HepG2 (cell line): ENCODE results near the gene ERBB3. TPM values are rescaled to one million over a fixed set of nuclear protein-coding genes. Genes with fewer than 3 reads are reported as not detected.
A peak's percentile ranks its signal among the peaks of the same experiment; 100 is the strongest.

Experiments used
- ATF4 ChIP-seq, 2 experiments: fragments of 450-650 bp in 1 of 2; sonication (generic) in 1 of 2; formaldehyde crosslinking; IDR thresholded peaks; 2 replicates each; pipeline versions ENCODE4 v1.5.0 to v1.8.0; 2020 to 2022; ENCODE audit warnings: mild to moderate bottlenecking in 1 of 2, missing genetic modification reagents in 1 of 2
- BCL6 ChIP-seq: IDR thresholded peaks from 2 replicates; pipeline ENCODE4 v1.6.1; 2016; ENCODE audit warnings: missing genetic modification reagents, missing compliant biosample characterization
- E2F5 ChIP-seq: sonication (generic); formaldehyde crosslinking; conservative IDR thresholded peaks from 2 replicates; pipeline ENCODE4 v1.4.0; 2020; ENCODE audit warnings: missing genetic modification reagents
- EP300 ChIP-seq, 3 experiments: sonication (generic) in 1 of 3; formaldehyde crosslinking in 1 of 3; IDR thresholded peaks; 2 replicates each; pipeline versions ENCODE4 v1.5.1 to v1.6.1; 2011 to 2020; ENCODE audit warnings: low read depth in 2 of 3, low read length in 2 of 3, borderline replicate concordance in 1 of 3, improper control_type of control experiment in 1 of 3, mild to moderate bottlenecking in 1 of 3, missing genetic modification reagents in 1 of 3, moderate library complexity in 1 of 3
- IRX3 ChIP-seq: sonication (generic); formaldehyde crosslinking; IDR thresholded peaks from 2 replicates; pipeline ENCODE4 v1.8.1; 2023; ENCODE audit warnings: mild to moderate bottlenecking, low read depth, missing genetic modification reagents, borderline replicate concordance
- KLF11 ChIP-seq: IDR thresholded peaks from 2 replicates; pipeline ENCODE4 v1.6.1; 2016; ENCODE audit warnings: missing compliant biosample characterization
- PHF20 ChIP-seq: sonication (generic); formaldehyde crosslinking; IDR thresholded peaks from 2 replicates; pipeline ENCODE4 v1.5.0; 2020; ENCODE audit warnings: mild to moderate bottlenecking, missing genetic modification reagents
- PRMT3 ChIP-seq: sonication (generic); formaldehyde crosslinking; IDR thresholded peaks from 2 replicates; pipeline ENCODE4 v1.8.1; 2022; ENCODE audit warnings: low read depth, mild to moderate bottlenecking, moderate library complexity, missing genetic modification reagents, borderline replicate concordance
- SATB2 ChIP-seq: sonication (generic); formaldehyde crosslinking; IDR thresholded peaks from 2 replicates; pipeline ENCODE4 v1.5.0; 2020; ENCODE audit warnings: missing genetic modification reagents
- SKIL ChIP-seq: sonication (generic); formaldehyde crosslinking; IDR thresholded peaks from 2 replicates; pipeline ENCODE4 v1.8.0; 2022; ENCODE audit warnings: missing genetic modification reagents, mild to moderate bottlenecking, moderate library complexity, borderline replicate concordance
- TFDP1 ChIP-seq: IDR thresholded peaks from 2 replicates; pipeline ENCODE4 v1.6.1; 2016; ENCODE audit warnings: missing compliant biosample characterization, missing genetic modification reagents, borderline replicate concordance
- TP53 ChIP-seq: sonication (generic); formaldehyde crosslinking; conservative IDR thresholded peaks from 2 replicates; pipeline ENCODE4 v1.4.0; 2020; ENCODE audit warnings: missing genetic modification reagents
- ZBTB2 ChIP-seq: sonication (generic); formaldehyde crosslinking; IDR thresholded peaks from 2 replicates; pipeline ENCODE4 v1.8.0; 2022; ENCODE audit warnings: low read depth, missing genetic modification reagents
- ZMAT3 ChIP-seq: sonication (generic); formaldehyde crosslinking; conservative IDR thresholded peaks from 2 replicates; pipeline ENCODE4 v1.7.0; 2021; ENCODE audit warnings: missing genetic modification reagents
- ZNF264 ChIP-seq: sonication (generic); formaldehyde crosslinking; IDR thresholded peaks from 2 replicates; pipeline ENCODE4 v1.4.0; 2020; ENCODE audit warnings: missing genetic modification reagents
- ZNF326 ChIP-seq: sonication (generic); formaldehyde crosslinking; IDR thresholded peaks from 2 replicates; pipeline ENCODE4 v1.4.0; 2020; ENCODE audit warnings: missing genetic modification reagents, borderline replicate concordance
- ZNF362 ChIP-seq: sonication (generic); formaldehyde crosslinking; IDR thresholded peaks from 2 replicates; pipeline ENCODE4 v1.4.0; 2020; ENCODE audit warnings: missing genetic modification reagents, mild to moderate bottlenecking, borderline replicate concordance
- polyA plus RNA-seq, 8 experiments: library from polyadenylated mRNA; depleted of rRNA in 3 of 8; stranded (reverse) in 7 of 8; unstranded in 1 of 8; fragments of >200 nt; fragmentation: Illumina TruSeq in 4 of 8; extraction: Trizol in 4 of 8; gene quantifications; 2 replicates each; pipeline versions ENCODE4 v1.2.1 to v1.2.3, GENCODE V29; 2011 to 2016; ENCODE audit warnings: low read depth in 4 of 8, missing spikeins in 1 of 8, mixed read lengths in 1 of 8; ENCODE audit not compliant: insufficient read depth in 1 of 8
- total RNA-seq, 5 experiments: library from RNA; depleted of rRNA; stranded (reverse); fragments of >200 nt; fragmentation: Illumina TruSeq; extraction: Trizol; gene quantifications; 2 replicates each; pipeline ENCODE4 v1.2.3, GENCODE V29; 2016; ENCODE audit warnings: low read depth in 1 of 5

Gene ERBB3
- total and polyA plus RNA-seq, 2 of the 13 experiments (the other 11 are each of a cell fraction or from before 2014, with no cell fraction given) = 93.6 to 358 TPM

GRCh38 chr12:56041552-56042429, 38.2 kb upstream of the ERBB3 start, which contains the start of gene RPS26 (continued):
- TF ChIP-seq ZNF362 (CRISPR knock-in tag) = no peak
- TF ChIP-seq E2F5 (CRISPR knock-in tag) = 0 out of 2 replicates have a peak, but pooled peaks have one; percentile 18
- TF ChIP-seq PHF20 = peak; percentile 93
- TF ChIP-seq SKIL = peak; percentile 62
- TF ChIP-seq ZNF264 (CRISPR knock-in tag) = peak; percentile 76
- 0 out of 2 replicates have a peak, but pooled peaks have one; percentile 91 for TF ChIP-seq TP53 (CRISPR knock-in tag)
- peak; percentile 87; the same call in 1 of the 2 replicates for TF ChIP-seq SATB2 (CRISPR knock-in tag)
- TF ChIP-seq ATF4 (CRISPR knock-in tag; IDR thresholded peaks at IDR 0.05) = no peak; a peak in 2 of 4 replicates
- no peak for TF ChIP-seq IRX3 (CRISPR knock-in tag)
- peak; percentile 58; the same call in 1 of the 2 replicates for TF ChIP-seq ZBTB2
- TF ChIP-seq EP300 (IDR thresholded peaks at IDR 0.05; ENCODE audit: low read depth in 2 of 2, low read length in 2 of 2) = 0 out of 4 replicates have a peak, but pooled peaks of 1 of the 2 experiments have one; percentile 10
- TF ChIP-seq EP300 (CRISPR knock-in tag; IDR thresholded peaks at IDR 0.05; ENCODE audit: borderline replicate concordance) = peak; percentile 66
- peak; percentile 77; the same call in 1 of the 2 replicates for TF ChIP-seq KLF11 (CRISPR knock-in tag)
- no peak; the same call in 1 of the 2 replicates for TF ChIP-seq PRMT3
- no peak for TF ChIP-seq ZMAT3 (CRISPR knock-in tag)
- peak; percentile 84; the same call in 1 of the 2 replicates for TF ChIP-seq TFDP1 (CRISPR knock-in tag)
- no peak; the same call in none of the 2 replicates for TF ChIP-seq BCL6 (CRISPR knock-in tag)
- no peak for TF ChIP-seq ZNF326 (CRISPR knock-in tag)
